Fibroblast of upper back skin (primary cell): ENCODE results near the gene GSTT2B.
"Not testable (repeated sequence)": the region's sequence is repeated elsewhere in the genome, so short reads cannot be mapped to it uniquely, and the experiment has no call there.

Source experiments
- DNase-seq: peaks from one replicate; pipeline ENCODE4 v3.0.0-alpha.2; 2013

GSTT2B gene

GRCh38 chr22:23984430-23984829 lies 23.4 kb upstream of the GSTT2B start:
- peak; percentile 34 for DNase-seq

- DNase-seq, result not testable (repeated sequence)
Observed at GRCh38 chr22:23980567-23980966, 19.6 kb upstream of the GSTT2B start.

- DNase-seq, result not testable (repeated sequence)
Observed at GRCh38 chr22:23979557-23980240, 18.7 kb upstream of the GSTT2B start, which contains the start of gene GSTT2. GSTT2 (plus strand) TSS chr22:23980134.

GRCh38 chr22:23977304-23977703 lies 16.3 kb upstream of the GSTT2B start:
- not testable (repeated sequence) for DNase-seq

- DNase-seq, result not testable (repeated sequence)
Observed at GRCh38 chr22:23974836-23975352, 13.9 kb upstream of the GSTT2B start.

- not testable (repeated sequence) for DNase-seq
Observed at GRCh38 chr22:23974345-23974744, 13.3 kb upstream of the GSTT2B start, which contains the start of gene DDT. DDT (minus strand) TSS chr22:23974441; CDS start chr22:23974414, 27 bp downstream.

GRCh38 chr22:23971927-23972326 lies 10.9 kb upstream of the GSTT2B start:
- DNase-seq, result not testable (repeated sequence)

- no peak for DNase-seq
Observed at GRCh38 chr22:23970816-23971486, 10.0 kb upstream of the GSTT2B start.

GRCh38 chr22:23970201-23970641 lies 9.2 kb upstream of the GSTT2B start:
- DNase-seq, result no peak

GRCh38 chr22:23969071-23969470 lies 8.1 kb upstream of the GSTT2B start:
- no peak for DNase-seq

- DNase-seq, result not testable (repeated sequence)
Observed at GRCh38 chr22:23966568-23966967, 5.6 kb upstream of the GSTT2B start, which contains the start of gene DDTL. DDTL (plus strand) TSS chr22:23966888; CDS start chr22:23966915, 27 bp downstream.

GRCh38 chr22:23966094-23966493 lies 5.1 kb upstream of the GSTT2B start:
- not testable (repeated sequence) for DNase-seq

- DNase-seq, result peak; percentile 68
Observed at GRCh38 chr22:23956301-23956900, 4.6 kb downstream of the GSTT2B start.

- not testable (repeated sequence) for DNase-seq
Observed at GRCh38 chr22:23955886-23956285, 5.1 kb downstream of the GSTT2B start.

GRCh38 chr22:23954991-23955305 lies 6.0 kb downstream of the GSTT2B start:
- DNase-seq, result not testable (repeated sequence)

GRCh38 chr22:23954193-23954990 lies 6.6 kb downstream of the GSTT2B start:
- not testable (repeated sequence) for DNase-seq

GRCh38 chr22:23953485-23953884 lies 7.5 kb downstream of the GSTT2B start:
- DNase-seq, result not testable (repeated sequence)

- DNase-seq, result not testable (repeated sequence)
Observed at GRCh38 chr22:23952794-23953405, 8.1 kb downstream of the GSTT2B start.

GRCh38 chr22:23951383-23951782 lies 9.6 kb downstream of the GSTT2B start:
- DNase-seq, result peak; percentile 3

- not testable (repeated sequence) for DNase-seq
Observed at GRCh38 chr22:23949764-23950163, 11.2 kb downstream of the GSTT2B start.

GRCh38 chr22:23947391-23947790 lies 13.6 kb downstream of the GSTT2B start:
- DNase-seq, result not testable (repeated sequence)

- not testable (repeated sequence) for DNase-seq
Observed at GRCh38 chr22:23940166-23940565, 20.8 kb downstream of the GSTT2B start.
